RPMI7951 (cell line): Measurements from ENCODE around the gene MFF. TPM values are rescaled to one million over a fixed set of nuclear protein-coding genes. Genes with fewer than 3 reads are reported as not detected.
"Not testable (repeated sequence)": the region's sequence is repeated elsewhere in the genome, so short reads cannot be mapped to it uniquely, and the experiment has no call there.

ENCODE experiments used
- DNase-seq: peaks from one replicate; pipeline ENCODE4 v3.0.0-alpha.2; 2012; ENCODE audit warnings: low read depth
- total RNA-seq: library from RNA; depleted of rRNA; stranded (reverse); fragments of >200 nt; shearing (Covaris generic); gene quantifications from 2 replicates; pipeline ENCODE4 v1.2.3, GENCODE V29; 2014

MFF gene
- total RNA-seq, 1 experiment from 2014 or later = 162 TPM

DNA sequence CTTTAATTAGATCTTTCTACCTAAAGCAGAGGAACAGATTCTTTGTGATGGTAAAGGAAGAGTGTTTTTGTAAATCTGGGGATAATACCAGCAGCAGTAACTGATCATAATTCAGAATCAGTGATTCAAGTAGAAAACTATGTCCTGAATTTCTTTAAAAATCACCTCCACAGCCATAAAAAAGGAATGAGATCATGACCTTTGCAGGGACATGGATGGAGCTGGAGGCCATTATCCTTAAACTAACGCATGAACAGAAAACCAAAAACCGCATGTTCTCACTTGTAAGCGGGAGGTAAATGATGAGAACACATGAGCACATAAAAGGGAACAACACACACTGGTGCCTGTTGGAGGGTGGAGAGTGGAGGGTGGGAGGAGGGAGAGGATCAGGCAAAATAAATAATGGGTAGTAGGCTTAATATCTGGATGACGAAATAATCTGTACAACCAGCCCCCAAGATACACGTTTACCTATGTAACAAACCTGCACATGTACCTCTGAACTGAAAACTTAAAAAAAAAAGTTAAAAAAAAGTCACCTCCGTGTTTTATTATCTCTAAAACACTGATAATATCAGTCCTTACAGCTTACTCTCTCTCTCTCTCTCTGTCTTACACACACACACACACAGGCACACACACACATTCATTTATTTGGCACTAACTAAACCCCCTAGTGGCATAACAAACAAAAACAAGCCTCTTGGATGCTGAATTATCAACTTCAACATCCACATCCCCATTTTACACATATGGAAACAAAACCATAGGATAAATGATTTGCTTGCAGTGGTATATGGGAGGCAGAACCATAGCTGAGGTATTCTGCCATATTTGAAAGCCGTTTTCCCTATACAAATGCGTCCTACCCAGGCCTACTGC is 52.7 kb downstream of the MFF start:
- peak; percentile 8 for DNase-seq

DNA sequence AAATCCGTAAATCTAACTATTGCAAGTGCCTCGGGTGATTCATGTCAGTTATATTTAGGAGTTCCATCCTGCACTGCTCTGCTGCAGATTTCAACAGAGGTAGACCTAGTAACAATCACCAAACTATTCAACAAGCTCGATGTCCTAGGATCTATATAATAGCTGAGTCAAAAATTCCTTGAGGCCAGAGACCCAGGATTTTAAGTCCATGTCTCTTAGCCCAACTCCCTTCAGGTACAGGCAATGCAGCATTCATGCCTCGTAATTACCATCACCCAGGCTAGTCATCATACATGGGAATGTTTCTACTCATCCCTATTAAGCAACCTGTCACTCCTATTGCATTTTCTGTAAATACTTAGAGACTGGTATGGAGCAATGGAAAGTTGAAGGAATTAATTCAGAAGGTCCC is 53.3 kb downstream of the MFF start:
- no peak for DNase-seq

DNA sequence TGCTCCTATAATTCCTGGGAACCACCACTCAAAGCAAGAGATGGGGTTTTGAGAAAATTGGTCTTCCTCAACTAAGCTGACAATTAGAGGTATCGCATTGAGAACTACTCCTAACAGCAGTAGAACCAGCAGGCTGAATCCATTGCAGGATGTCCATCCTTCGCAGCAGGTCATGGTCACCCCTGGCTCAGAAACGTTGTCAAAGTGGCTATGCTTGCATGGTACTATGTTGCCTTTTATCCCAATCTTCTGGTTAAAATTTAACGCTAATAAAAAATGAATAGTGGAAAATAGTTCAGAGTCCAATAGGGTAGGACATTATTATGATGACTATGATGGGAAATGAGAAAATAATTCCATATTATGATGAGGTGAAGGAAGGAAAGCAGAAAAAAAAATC is 54.0 kb downstream of the MFF start, which contains the start of gene TM4SF20:
Gene TM4SF20, minus strand, starts transcription at position 212 of the 400 bp plus-strand sequence. Its CDS starts 38 bp downstream, at position 174.
- no peak for DNase-seq

DNA sequence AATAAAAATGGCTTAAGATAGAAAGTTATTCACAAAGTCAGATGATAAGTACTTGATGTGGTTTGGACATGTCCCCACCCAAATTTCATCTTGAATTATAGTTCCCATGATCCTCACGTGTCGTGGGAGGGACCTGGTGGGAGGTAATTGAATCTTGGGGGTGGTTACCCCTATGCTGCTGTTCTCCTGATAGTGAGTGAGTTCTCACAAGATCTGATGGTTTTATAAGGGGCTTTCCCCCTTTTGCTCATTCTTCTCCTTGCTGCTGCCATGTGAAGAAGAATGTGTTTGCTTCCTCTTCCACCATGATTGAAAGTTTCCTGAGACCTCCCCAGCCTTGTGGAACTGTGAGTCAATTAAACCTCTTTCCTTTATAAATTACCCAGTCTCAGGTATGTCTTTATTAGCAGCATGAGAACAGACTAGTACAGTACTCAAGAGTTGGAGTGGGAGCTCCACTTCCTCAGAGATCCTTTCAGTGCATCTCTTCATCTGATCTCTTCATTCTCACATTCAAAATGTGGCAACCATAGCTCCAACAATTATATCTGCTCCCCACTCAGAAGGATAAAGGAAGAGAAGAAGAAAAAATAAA is 57.3 kb downstream of the MFF start:
- not testable (repeated sequence) for DNase-seq

DNA sequence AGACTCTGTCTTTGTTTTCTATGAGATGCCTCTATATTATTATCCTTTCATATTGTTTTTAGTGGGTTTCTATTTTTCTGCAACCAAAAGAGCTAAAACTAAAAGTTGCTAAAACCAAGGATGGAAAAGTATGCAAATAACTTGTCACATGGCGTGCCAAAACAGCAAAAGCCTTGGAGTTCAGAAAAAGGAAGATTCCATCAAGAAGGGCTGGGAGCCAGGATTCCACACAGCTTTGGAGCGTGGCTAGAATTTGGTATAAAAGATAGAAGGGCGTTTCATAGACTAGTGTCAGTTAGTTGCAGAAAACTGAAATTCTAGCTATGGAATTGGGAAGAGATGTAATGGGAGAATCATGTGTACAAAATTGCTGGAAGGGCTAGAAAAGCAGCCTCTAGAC is 58.6 kb downstream of the MFF start:
- no peak for DNase-seq

DNA sequence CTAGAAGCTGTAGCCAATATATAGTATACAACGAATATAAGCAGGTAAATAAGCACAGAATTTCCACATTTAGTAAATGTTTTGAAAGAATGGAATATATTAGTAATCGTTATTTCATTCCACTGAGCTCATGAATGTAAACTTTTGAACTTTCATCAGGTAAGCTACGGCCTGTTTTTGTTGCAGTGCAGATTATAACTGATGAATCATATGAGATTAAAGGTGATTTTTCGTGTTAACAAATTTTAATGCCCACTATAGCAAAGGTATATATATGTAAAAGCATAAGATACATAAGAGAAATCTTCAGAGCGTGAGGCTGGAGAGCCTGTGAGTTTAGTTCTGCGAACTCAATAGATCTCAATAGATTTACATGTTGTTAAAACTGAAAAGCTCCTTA is 61.6 kb downstream of the MFF start:
- no peak for DNase-seq

DNA sequence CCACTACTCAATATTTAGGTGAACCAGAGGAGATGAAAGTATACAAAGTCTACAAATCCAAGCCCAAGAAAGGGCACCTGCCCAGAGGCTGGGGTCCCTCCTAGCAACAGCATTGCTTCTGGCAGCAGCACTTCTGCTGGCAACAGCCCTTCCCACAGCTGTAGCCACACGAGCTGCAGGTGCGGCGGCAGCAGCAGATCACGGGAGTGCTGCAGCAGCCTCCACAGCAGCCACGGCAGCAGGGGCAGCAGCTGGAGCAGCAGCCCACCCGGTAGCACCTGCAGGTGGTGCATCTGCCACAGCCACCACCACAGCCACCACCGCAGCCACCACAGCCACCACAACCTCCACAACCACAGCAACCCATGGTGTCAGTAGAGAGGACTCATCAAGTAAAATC is 62.5 kb downstream of the MFF start, which contains the start of gene SCYGR1:
Gene SCYGR1, minus strand, starts transcription at position 367 of the 400 bp plus-strand sequence. Its CDS starts 0 bp downstream, at position 367.
- not testable (repeated sequence) for DNase-seq

DNA sequence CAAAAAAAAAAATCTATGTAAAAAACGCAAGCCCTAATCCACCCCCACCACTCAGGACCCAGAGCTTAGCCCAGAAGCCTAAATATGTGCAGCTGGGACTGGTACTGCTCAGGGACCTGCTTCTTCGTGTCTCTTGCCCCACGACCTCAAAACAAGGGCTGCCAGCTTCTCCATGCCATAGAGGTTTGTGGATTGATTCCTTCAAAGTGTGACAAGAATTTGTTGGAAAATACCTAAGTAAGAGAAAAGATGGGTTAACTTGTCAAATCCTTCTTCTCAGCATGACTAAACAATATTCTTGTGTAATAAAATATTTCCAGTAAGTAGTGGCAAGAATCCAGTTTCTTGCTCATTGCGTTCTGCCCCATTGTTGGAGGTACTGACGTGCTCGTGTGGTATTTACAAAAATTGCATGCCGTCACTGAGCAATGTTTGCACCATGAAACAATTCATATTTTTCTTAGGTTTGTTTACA is 63.5 kb downstream of the MFF start:
- DNase-seq = peak; percentile 47

DNA sequence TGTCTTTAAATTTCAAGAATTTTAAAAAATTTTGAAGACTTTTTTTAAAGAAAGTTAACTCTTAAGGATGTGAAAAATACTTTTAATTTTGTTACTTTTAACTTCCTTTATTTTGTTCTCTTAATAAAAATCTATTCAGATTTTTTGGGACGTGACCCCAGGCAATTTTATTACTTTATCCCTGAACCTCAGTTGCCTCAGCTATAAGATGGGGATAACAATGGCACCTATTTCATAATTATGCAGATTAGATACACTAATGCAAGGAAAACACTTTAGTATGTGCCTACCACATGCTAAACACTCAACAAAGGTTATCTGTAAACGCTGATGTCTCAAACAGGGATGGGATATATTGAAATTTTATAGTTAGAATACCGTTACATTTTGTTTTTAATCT is 64.2 kb downstream of the MFF start:
- DNase-seq = no peak

DNA sequence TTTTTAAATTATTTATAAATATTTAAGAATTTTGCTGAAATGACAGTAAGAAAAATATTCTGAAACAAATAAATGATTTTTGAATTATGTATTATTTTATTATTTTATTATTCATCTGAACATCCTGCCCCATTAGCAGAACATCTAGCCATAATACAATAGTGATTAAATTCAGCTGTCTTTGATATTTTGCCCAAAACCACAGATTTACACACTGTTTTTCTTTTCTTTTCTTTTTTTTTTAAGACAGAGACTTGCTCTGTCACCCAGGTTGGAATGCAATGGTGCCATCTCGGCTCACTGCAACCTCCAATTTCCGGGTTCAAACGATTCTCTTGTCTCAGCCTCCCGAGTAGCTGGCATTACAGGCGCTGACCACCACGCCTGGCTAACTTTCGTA is 64.6 kb downstream of the MFF start:
- no peak for DNase-seq

DNA sequence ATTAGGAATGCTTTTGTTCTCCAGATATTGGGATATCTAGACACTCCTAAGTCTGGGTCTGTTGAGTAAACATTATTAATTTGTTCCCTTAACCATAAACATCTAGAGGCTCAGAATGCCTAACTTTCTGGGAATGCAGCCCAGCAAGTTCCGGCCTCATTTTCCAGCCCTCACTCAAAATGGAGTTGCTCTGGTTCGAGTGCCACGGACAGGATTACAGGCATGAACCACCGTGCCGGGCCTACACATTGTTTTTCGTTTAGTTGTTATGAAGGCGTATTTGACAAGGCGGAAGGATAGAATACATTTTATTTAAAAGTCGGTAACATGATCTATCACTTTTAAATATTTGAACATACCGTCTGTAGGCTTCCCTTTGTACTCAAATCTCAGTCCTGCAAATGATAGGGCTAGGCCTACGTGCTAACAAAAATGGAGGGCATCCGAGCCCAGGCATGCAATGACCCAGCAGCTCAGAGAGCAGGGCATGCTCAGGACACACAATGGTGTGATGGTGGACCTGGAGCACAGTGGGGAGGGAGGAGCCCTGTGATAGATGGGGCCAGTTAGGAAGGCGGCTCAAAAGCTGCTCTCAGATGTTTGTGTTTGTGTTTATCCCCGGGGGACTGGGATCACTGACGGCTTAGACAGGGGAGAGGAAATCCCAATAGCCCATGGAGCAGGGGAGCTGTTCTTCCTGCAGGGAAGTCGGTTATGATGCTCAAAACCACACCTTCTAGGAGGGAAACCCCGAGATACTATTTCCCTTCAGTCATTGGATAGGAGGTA is 65.6 kb downstream of the MFF start:
- DNase-seq = no peak

DNA sequence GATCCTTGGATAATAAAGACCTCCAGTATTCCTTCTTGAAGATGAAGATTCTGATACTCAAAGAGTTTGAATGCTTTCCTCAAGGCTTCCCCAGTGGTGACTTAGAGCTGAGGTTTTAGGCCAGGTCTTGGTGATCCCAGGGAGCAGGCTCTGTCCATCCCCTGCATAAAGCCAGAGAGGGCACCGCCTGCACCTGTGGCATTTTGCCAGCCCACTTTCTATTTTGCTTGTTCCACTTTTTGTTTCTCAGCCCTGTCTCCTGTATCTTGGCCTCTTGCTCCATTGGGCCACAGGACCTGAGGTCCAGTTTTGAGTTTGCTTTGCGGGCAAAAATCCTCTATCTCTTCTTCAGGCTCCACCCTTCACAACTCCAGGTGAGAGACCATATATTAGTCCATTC is 69.3 kb downstream of the MFF start:
- DNase-seq = no peak

DNA sequence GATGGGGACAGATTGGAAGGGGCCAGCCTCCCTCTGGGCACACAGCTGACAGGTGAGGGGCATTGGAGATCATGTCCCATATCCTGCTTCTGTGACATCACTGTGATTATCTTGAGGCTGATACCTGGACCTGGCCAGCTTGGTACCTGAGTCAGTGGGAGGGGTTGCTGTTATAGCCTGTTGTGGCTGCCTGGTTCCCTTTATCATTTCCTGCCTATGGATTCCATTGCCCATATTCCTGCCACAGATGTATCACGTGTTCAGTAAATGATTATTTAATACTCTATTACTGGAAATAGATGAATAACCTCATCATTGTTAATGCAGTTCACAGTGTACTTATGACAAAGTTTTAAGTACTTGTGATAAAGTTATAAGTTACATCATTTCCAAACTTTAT is 70.5 kb downstream of the MFF start:
- no peak for DNase-seq

DNA sequence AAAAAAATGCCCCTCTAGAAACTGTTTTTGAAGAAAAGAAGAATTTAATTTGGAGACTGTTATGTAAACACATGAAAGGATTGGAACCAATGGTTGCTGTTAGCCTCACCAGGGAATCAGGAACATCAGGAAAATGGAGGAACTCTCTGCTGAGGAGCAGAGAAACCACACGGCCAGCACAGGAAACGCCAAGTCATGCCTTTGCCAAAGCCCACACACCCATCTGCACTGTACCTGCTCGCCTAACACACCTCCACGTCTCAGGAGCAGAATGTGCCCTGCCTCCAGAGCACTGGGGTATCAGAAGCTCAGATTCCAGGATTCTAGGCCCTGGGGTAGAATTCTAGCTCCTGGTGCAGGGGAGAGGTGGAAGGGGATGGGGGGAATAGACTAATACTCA is 72.5 kb downstream of the MFF start:
- DNase-seq = no peak

DNA sequence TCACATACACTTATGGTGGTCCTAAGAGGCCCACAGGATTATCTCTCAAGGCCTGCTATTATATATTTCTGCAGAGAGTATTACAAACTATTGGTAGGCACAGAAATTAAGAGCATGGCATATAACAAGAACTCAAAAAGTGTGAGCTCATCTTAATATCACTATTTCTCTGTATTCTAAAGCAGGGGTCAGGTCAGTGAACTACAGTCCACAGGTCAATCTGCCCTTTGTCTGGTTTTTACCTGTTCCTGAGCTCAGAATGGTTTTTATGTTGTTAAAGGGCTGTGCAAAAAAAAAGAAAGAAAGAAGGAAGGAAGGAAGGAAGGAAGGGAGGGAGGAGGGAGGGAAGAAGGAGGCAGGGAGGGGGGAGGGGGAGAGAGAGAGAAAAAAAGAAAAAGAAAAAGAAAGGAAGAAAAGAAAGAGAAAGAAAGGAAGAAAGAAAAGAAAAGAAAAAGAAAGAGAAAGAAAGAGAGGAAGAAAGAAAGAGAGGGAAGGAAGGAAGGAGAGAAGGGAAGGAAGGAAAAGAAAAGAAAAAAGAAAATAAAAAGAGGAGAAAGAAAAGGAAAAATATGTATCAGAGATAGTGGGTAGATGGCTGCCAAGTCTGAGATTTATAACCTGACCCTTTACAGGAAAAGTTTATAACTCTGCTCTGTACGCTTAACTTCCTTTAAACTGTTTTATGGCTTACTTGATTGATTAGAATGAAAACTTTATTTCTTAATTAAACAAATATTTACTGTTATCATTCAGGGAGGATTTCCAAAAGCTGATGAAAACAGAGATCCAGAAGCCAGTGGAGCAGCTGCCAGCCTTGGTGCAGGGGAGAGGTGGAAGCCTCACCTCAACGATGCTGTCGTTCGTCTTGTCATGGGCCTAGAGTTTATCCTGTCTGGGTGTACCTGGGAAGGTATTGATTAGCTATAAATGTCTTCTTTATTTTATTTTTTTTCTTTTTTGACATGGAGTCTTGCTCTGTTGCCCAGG is 73.9 kb downstream of the MFF start:
- no peak for DNase-seq

DNA sequence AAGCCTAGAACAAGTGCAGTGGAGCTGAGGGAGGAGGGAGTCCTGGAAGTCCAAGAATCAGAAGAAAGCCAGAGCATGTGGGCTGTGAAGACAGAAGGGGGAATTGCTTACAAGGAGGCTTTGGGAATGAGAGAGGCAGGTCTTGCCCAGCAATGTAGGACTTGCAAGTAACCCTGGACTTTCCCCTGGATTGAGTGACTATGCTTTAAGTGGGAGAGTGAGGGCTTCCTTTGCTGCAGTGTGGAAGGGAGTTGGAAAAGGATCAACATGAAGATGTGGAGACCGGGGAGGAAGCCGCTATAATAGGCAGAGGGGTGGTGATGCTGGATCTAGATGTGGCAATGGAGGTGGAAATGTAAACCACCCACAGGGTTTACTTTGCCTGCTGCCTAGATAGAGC is 76.5 kb downstream of the MFF start:
- DNase-seq = no peak

DNA sequence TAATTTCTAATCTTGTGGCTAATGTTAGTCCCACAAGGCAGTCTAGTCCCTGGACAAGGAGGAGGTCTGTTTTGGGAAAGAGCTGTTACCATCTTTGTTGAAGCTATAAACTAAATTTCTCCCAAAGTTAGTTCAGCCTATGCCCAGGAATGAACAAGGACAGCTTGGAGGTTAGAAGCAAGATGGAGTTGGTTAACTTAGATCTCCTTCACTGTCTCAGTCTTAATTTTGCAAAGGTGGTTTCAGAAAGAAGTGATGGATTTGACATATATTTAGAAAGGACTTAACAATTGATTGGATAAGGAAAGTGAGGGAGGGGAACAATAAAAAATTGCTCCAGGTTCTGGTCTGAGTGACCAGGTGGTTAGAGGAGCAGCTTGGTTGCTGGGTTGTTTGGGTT is 77.3 kb downstream of the MFF start:
- DNase-seq = no peak

DNA sequence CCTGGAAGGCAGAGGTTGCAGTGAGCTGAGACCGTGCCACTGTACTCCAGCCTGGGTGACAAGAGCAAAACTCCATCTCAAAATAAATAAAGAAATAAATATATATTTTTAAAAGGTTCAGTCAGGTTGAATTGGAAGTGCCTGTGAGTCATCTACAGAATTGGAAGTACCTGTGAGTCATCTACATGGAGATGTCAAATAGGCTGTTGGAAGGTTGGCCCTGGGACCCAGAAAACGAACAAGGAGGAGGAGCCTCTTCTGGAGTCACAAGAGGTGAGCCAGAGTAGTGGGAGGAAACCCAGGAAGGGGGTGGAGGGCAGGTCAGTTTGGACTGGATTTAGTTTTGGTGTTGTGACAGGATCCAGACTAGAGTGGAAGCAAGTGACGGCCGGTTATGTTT is 77.9 kb downstream of the MFF start:
- no peak for DNase-seq

DNA sequence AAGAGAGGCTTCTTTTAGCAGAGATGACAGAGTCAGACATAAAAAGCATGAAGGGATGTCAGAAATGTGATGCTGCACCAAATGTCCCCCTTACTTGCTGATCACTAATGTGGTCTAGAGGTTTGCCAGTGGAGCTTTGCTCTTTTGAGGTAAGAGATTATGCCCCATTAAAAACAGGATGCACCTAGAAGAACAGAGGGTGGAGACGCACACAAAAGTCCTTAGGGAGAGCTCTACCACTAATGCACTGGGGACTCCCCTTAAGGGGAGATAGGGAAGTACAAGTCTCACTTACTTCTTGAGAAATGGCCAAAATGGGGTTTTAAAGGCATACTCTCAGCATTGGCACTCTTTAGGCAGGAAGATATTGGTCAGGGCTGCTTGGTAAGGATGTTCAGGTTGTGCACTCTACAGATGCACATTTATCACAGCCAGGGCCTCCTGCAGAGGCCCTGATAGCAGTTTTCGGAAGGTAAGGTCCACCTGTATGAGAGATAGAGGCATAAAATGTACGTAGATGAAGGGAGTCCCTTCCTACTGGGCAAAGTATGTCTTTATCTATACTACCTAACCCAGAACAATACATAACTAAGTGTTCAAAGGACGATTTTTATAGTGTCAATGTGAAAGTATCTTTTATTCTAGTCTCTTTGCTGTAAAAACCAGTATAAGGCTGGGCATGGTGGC is 79.7 kb downstream of the MFF start:
- no peak for DNase-seq
